MM.1S (cell line): ENCODE data around the gene TEX19.

Source experiments
- DNase-seq: peaks from one replicate; pipeline ENCODE4 v3.0.0-alpha.2; 2015
- H2AFZ ChIP-seq: fragments of 300-600 bp; sonication (generic); 2 replicates; pipeline ENCODE4 v1.6.0; 2016; ENCODE audit warnings: antibody characterized with exemption, low read length
- H3F3A ChIP-seq: fragments of 300-600 bp; sonication (generic); 2 replicates; pipeline ENCODE4 v1.6.1; 2016; ENCODE audit warnings: mild to moderate bottlenecking, antibody characterized with exemption, low read length, moderate library complexity, mixed read lengths; ENCODE audit not compliant: insufficient read depth
- H3K27ac ChIP-seq: fragments of 300-600 bp; sonication (generic); 2 replicates; pipeline ENCODE4 v1.5.1; 2016; ENCODE audit warnings: mild to moderate bottlenecking, low read length
- H3K27me3 ChIP-seq: fragments of 300-600 bp; sonication (generic); replicated peaks from 2 replicates; pipeline ENCODE4 v1.6.0; 2016; ENCODE audit warnings: low read length; ENCODE audit not compliant: insufficient read depth
- H3K36me3 ChIP-seq: fragments of 300-600 bp; sonication (generic); replicated peaks from 2 replicates; pipeline ENCODE4 v1.6.1; 2016; ENCODE audit warnings: mild to moderate bottlenecking, low read length, mixed read lengths; ENCODE audit not compliant: insufficient read depth
- H3K4me1 ChIP-seq: fragments of 300-600 bp; sonication (generic); 2 replicates; pipeline ENCODE4 v1.6.1; 2016; ENCODE audit warnings: low read length, mixed read lengths
- H3K4me2 ChIP-seq: fragments of 300-600 bp; sonication (generic); 2 replicates; pipeline ENCODE4 v1.6.0; 2016; ENCODE audit warnings: low read depth, low read length
- H3K4me3 ChIP-seq: fragments of 300-600 bp; sonication (generic); 2 replicates; pipeline ENCODE4 v1.5.1; 2016; ENCODE audit warnings: low read length, mixed read lengths
- H3K79me2 ChIP-seq: fragments of 300-600 bp; sonication (generic); 2 replicates; pipeline ENCODE4 v1.6.1; 2016; ENCODE audit warnings: mixed run types, low read length, mixed read lengths
- H3K9ac ChIP-seq: fragments of 300-600 bp; sonication (generic); 2 replicates; pipeline ENCODE4 v1.6.1; 2016; ENCODE audit warnings: low read length, mixed read lengths
- H3K9me2 ChIP-seq: fragments of 300-600 bp; sonication (generic); replicated peaks from 2 replicates; pipeline ENCODE4 v1.6.1; 2016; ENCODE audit warnings: mild to moderate bottlenecking, low read length, mixed read lengths; ENCODE audit not compliant: insufficient read depth
- H3K9me3 ChIP-seq: fragments of 300-600 bp; sonication (generic); replicated peaks from 2 replicates; pipeline ENCODE4 v1.6.1; 2016; ENCODE audit warnings: mild to moderate bottlenecking, low read length, mixed read lengths; ENCODE audit not compliant: insufficient read depth
- H4K20me1 ChIP-seq: fragments of 300-600 bp; sonication (generic); 2 replicates; pipeline ENCODE4 v1.6.1; 2016; ENCODE audit warnings: mild to moderate bottlenecking, low read length, moderate library complexity, mixed read lengths; ENCODE audit not compliant: insufficient read depth
- CTCF ChIP-seq: fragments of 300-600 bp; sonication (generic); IDR thresholded peaks from 2 replicates; pipeline ENCODE4 v1.5.1; 2016; ENCODE audit warnings: antibody characterized with exemption, low read length, mixed read lengths
- EZH2 ChIP-seq: fragments of 300-600 bp; sonication (generic); optimal IDR thresholded peaks from 2 replicates; pipeline ENCODE3; 2017; ENCODE audit warnings: low read depth, mild to moderate bottlenecking, antibody characterized with exemption, low read length, mixed read lengths
- EZH2phosphoT487 ChIP-seq: fragments of 300-600 bp; sonication (generic); IDR thresholded peaks from 2 replicates; pipeline ENCODE4 v1.6.1; 2018; ENCODE audit warnings: antibody characterized with exemption, low read length

The TEX19 gene

GRCh38 chr17:82348434-82348833, 10.6 kb upstream of the TEX19 start:
- H3K79me2 ChIP-seq = no peaks in the 10 kb centered on the region

GRCh38 chr17:82348866-82349265, 10.2 kb upstream of the TEX19 start:
- Histone ChIP-seq H4K20me1 (no peaks in the 10 kb centered on the region), H3K4me3 (no peak overlapping the region), H3K79me2 (no peaks in the 10 kb centered on the region), H3F3A (peaks cover 24% of the 10 kb centered on the region), H3K27ac (no peak overlapping the region), H3K27me3 (no peaks in the 10 kb centered on the region), H2AFZ (no peak overlapping the region), H3K9me2 (no peaks in the 10 kb centered on the region), H3K4me2 (no peak overlapping the region), H3K36me3 (no peaks in the 10 kb centered on the region), H3K9ac (no peak overlapping the region), H3K4me1 (peaks cover 26% of the 10 kb centered on the region), H3K9me3 (no peaks in the 10 kb centered on the region)
- TF ChIP-seq CTCF (no peak), EZH2 (no peak), EZH2phosphoT487 (no peak)
- no peak for DNase-seq

More at GRCh38 chr17:82348434-82348833, 10.6 kb upstream of the TEX19 start:
- H3K36me3 ChIP-seq = no peaks in the 10 kb centered on the region
- peaks cover 24% of the 10 kb centered on the region for H3F3A ChIP-seq
- no peak overlapping the region for H3K27ac ChIP-seq
- H3K27me3 ChIP-seq = no peaks in the 10 kb centered on the region
- TF ChIP-seq EZH2 (no peak), CTCF (no peak), EZH2phosphoT487 (no peak)
- no peaks in the 10 kb centered on the region for H3K9me3 ChIP-seq
- no peaks in the 10 kb centered on the region for H4K20me1 ChIP-seq
- H3K4me2 ChIP-seq = no peak overlapping the region
- DNase-seq = no peak
- H2AFZ ChIP-seq = no peak overlapping the region
- H3K4me3 ChIP-seq = no peak overlapping the region
- no peaks in the 10 kb centered on the region for H3K9me2 ChIP-seq
- H3K4me1 ChIP-seq = peaks cover 26% of the 10 kb centered on the region
- no peak overlapping the region for H3K9ac ChIP-seq

- Histone ChIP-seq H2AFZ (no peak overlapping the region), H3K4me2 (no peak overlapping the region), H3K79me2 (no peaks in the 10 kb centered on the region), H3K27me3 (no peaks in the 10 kb centered on the region), H4K20me1 (no peaks in the 10 kb centered on the region), H3K27ac (no peak overlapping the region), H3F3A (peaks cover 24% of the 10 kb centered on the region), H3K9ac (no peak overlapping the region), H3K9me2 (no peaks in the 10 kb centered on the region), H3K4me1 (peaks cover 26% of the 10 kb centered on the region), H3K36me3 (no peaks in the 10 kb centered on the region), H3K9me3 (no peaks in the 10 kb centered on the region), H3K4me3 (no peak overlapping the region)
- no peak for DNase-seq
- no peak for TF ChIP-seq EZH2
- TF ChIP-seq EZH2phosphoT487 = no peak
- TF ChIP-seq CTCF = no peak
These were observed 9.8 kb upstream of the TEX19 start for GRCh38 chr17:82349287-82349701.
